ENCODE measurements around the gene NUDCD2. TPM values are rescaled to one million over a fixed set of nuclear protein-coding genes. Genes with fewer than 3 reads are reported as not detected.

Gene NUDCD2
- total and polyA plus RNA-seq, 9 of the 15 experiments (the other 6 are each of a cell fraction or from before 2014, with no cell fraction given): 14.6 to 76.9 (median 32.5) TPM

- TF ChIP-seq ZFP91 (CRISPR knock-in tag; IDR thresholded peaks at IDR 0.05): peak; percentile 92
- no peak for TF ChIP-seq FOXA1 (IDR thresholded peaks at IDR 0.05; ENCODE audit: borderline replicate concordance)
- TF ChIP-seq HDAC6 (IDR thresholded peaks at IDR 0.05; ENCODE audit: low read depth, low read length): no peak
- TF ChIP-seq ZKSCAN3 (CRISPR knock-in tag; IDR thresholded peaks at IDR 0.05): no peak
- TF ChIP-seq PYGO2 (tag; IDR thresholded peaks at IDR 0.05): no peak
- TF ChIP-seq, protein P1, sequence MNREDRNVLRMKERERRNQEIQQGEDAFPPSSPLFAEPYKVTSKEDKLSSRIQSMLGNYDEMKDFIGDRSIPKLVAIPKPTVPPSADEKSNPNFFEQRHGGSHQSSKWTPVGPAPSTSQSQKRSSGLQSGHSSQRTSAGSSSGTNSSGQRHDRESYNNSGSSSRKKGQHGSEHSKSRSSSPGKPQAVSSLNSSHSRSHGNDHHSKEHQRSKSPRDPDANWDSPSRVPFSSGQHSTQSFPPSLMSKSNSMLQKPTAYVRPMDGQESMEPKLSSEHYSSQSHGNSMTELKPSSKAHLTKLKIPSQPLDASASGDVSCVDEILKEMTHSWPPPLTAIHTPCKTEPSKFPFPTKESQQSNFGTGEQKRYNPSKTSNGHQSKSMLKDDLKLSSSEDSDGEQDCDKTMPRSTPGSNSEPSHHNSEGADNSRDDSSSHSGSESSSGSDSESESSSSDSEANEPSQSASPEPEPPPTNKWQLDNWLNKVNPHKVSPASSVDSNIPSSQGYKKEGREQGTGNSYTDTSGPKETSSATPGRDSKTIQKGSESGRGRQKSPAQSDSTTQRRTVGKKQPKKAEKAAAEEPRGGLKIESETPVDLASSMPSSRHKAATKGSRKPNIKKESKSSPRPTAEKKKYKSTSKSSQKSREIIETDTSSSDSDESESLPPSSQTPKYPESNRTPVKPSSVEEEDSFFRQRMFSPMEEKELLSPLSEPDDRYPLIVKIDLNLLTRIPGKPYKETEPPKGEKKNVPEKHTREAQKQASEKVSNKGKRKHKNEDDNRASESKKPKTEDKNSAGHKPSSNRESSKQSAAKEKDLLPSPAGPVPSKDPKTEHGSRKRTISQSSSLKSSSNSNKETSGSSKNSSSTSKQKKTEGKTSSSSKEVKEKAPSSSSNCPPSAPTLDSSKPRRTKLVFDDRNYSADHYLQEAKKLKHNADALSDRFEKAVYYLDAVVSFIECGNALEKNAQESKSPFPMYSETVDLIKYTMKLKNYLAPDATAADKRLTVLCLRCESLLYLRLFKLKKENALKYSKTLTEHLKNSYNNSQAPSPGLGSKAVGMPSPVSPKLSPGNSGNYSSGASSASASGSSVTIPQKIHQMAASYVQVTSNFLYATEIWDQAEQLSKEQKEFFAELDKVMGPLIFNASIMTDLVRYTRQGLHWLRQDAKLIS (CRISPR knock-in tag; IDR thresholded peaks at IDR 0.05): peak; percentile 73
- no peak for TF ChIP-seq BACH1 (tag; IDR thresholded peaks at IDR 0.05)
- TF ChIP-seq CCNT2 (IDR thresholded peaks at IDR 0.05; ENCODE audit: borderline replicate concordance, extremely low read depth, insufficient read length, low read depth, low read length): peak; percentile 85
- no peak for TF ChIP-seq TFE3 (CRISPR knock-in tag; IDR thresholded peaks at IDR 0.05)
- no peak for TF ChIP-seq ZNF212 (CRISPR knock-in tag; IDR thresholded peaks at IDR 0.05)
- no peak for TF ChIP-seq ZNF644 (tag; IDR thresholded peaks at IDR 0.05; ENCODE audit: low read depth)
- no peak for TF ChIP-seq NR4A1 (CRISPR knock-in tag; IDR thresholded peaks at IDR 0.05)
- TF ChIP-seq NR4A1 (tag; IDR thresholded peaks at IDR 0.05): no peak
- TF ChIP-seq TRIM28 (IDR thresholded peaks at IDR 0.05): no peak
- no peak for TF ChIP-seq ZC3H8 (IDR thresholded peaks at IDR 0.05)
- TF ChIP-seq ZNF232 (CRISPR knock-in tag; IDR thresholded peaks at IDR 0.05): no peak
- no peak for TF ChIP-seq GABPB2 (CRISPR knock-in tag; conservative IDR thresholded peaks at IDR 0.05)
- TF ChIP-seq ZZZ3 (IDR thresholded peaks at IDR 0.05): no peak
- peak; percentile 42; the same call in 1 of the 2 replicates for TF ChIP-seq NCOA1 (IDR thresholded peaks at IDR 0.05; ENCODE audit: low read depth)
- TF ChIP-seq ZNF324 (CRISPR knock-in tag; IDR thresholded peaks at IDR 0.05): no peak
- TF ChIP-seq ZNF766 (CRISPR knock-in tag; conservative IDR thresholded peaks at IDR 0.05): no peak
- no peak for TF ChIP-seq HMG20B (CRISPR knock-in tag; IDR thresholded peaks at IDR 0.05)
- TF ChIP-seq LEF1 (IDR thresholded peaks at IDR 0.05): 0 out of 2 replicates have a peak, but pooled peaks have one; percentile 22
- no peak for TF ChIP-seq MAFF (IDR thresholded peaks at IDR 0.05; ENCODE audit: low read length)
Observed at GRCh38 chr5:163505368-163506094, 45.6 kb upstream of the NUDCD2 start, which contains the start of gene MAT2B (continued).

All from K562 (cell line).